GM18519 (cell line): Measurements from ENCODE around the gene MYB.
"Not testable (repeated sequence)": the region's sequence is repeated elsewhere in the genome, so short reads cannot be mapped to it uniquely, and the experiment has no call there.

Source experiments
- ATAC-seq: cut with Tn5 transposase; IDR thresholded peaks from one replicate; pipeline ENCODE4 v1.9.1; 2021; ENCODE audit warnings: mild to moderate bottlenecking, moderate library complexity; ENCODE audit not compliant: unreplicated experiment, low FRiP score

MYB gene

DNA sequence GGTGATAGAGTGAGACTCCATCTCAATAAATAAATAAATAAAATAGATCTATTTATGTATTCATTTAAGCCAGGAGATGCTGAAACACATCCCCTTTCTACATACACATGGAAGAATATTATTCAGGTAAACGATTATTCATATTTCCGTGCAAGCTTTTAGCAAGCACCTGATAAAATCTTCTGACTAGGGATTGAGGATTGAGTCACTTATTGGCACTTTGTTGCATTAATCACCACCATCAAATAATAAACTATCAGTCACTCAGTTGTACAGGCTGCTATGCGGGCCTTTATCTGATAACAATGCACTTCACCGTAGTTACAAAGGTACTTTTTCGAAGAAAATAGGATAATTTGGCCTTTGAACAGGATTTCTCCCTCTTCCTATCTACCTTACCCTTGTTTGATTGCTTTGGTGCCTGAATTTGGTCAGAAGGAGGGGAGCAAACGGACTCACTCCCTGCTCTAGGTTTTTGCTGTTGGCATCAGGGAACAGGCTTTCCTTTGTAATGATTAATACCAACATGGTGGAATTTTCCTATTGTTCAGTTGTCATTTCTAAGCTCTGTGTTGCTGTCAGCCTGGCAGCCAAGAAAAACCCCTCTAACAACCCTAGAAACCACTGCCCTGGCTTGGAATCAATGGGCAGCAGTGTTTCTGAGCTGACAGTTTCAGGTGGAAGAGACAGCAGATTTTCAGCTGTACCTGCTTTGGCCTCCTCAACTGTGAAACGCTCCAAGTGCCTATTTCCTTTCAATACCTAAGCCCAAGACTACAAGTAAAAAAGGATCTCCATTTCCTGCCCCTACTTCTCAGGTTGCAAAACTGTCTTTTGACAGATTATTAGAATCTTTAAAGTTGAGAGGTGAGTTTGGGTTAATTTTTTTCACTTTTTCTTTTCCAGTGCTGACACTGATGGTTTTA, 63.0 kb downstream of the MYB start:
- ATAC-seq, result no peak

GRCh38 chr6:135244805-135245204, 63.7 kb downstream of the MYB start:
- ATAC-seq, result no peak

DNA sequence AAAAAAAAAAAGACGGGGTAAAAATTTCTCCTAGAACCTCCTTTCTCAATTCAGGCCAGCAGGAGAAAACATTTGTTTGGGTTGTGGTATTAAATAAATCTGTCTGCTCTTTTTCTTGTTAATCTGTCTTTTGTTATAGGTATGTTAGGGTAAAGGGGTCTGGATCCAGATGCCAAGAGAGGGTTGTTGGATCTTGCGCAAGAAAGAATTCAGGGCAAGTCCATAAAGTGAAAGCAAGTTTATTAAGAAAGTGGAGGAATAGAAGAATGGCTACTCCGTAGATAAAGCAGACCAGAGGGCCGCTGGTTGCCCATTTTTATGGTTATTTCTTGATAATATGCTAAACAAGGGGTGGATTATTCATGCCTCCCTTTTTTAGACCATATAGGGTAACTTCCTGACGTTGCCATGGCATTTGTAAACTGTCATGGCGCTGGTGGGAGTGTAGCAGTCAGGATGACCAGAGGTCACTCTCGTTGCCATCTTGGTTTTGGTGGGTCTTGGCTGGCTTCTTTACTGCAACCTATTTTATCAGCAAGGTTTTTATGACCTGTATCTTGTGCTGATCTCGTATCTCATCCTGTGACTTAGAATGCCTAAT, 65.4 kb downstream of the MYB start:
- ATAC-seq, result not testable (repeated sequence)

GRCh38 chr6:135250234-135250633, 69.1 kb downstream of the MYB start:
- no peak for ATAC-seq

- ATAC-seq, result no peak
These were observed 69.8 kb downstream of the MYB start for GRCh38 chr6:135250751-135251497.

DNA sequence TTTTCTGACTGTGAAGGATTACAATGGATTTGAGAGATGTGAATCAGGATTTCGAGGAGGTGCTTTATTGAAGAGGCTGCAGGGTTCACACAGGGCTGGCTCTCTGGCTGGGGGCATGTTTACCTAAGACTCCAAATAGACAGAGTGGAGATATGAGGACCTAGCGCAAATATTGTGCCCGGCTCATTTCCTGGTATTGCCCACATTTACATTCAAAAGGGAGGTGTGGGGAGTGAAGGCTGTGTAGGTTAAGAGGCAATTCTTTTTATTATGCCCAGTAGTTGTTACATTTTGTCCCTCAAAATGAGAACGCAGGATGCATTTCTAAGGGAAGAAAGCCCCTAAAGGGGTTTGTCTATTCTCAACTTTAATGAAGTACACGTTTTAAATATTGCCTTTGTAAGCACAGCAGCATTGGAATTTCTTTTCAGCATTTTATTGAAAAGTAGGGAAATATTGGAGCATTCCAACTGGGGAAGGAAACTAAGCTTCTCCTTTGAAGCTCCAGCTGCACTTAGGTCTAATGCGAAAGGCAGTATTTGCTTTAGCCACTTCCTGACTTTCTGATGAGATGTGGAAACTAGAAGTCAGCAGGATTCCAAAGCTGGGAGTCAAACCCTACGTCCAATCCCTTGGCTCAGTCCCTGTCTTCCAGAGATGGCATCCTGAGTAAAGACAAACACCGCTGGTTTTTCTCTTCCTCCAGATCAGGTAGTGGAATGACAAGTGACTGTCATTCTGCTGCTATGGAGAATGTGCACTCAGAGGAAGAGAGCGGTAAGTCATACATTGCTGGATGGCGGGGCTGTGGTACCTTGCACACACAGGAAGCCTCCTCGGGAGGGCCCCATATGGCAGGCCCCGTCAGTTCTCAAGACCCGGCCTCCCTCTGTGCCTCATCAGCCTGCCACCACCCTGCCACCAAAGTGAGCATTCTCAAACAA, 70.7 kb downstream of the MYB start:
- no peak for ATAC-seq

- ATAC-seq, result no peak
These were observed 73.4 kb downstream of the MYB start for GRCh38 chr6:135254471-135254870.

DNA sequence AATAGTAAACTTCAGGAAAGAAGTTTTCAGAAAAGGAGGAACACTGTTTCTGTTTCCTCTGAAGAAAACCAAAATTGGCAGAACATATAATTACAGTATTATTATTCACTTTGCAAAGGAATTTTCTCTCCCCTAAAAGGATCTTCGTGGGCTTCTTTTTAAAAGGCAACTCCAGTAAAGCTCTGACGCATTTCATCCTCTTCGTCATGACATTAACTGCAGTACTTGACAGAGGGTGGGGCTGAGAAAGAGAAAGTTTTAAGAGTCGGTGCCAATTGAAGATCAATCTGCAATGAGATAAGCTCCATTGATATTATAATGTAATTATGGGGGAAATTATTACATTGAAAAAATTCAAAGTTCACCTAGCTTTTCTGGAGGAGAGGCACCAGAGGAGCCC, 75.8 kb downstream of the MYB start:
- ATAC-seq, result no peak

DNA sequence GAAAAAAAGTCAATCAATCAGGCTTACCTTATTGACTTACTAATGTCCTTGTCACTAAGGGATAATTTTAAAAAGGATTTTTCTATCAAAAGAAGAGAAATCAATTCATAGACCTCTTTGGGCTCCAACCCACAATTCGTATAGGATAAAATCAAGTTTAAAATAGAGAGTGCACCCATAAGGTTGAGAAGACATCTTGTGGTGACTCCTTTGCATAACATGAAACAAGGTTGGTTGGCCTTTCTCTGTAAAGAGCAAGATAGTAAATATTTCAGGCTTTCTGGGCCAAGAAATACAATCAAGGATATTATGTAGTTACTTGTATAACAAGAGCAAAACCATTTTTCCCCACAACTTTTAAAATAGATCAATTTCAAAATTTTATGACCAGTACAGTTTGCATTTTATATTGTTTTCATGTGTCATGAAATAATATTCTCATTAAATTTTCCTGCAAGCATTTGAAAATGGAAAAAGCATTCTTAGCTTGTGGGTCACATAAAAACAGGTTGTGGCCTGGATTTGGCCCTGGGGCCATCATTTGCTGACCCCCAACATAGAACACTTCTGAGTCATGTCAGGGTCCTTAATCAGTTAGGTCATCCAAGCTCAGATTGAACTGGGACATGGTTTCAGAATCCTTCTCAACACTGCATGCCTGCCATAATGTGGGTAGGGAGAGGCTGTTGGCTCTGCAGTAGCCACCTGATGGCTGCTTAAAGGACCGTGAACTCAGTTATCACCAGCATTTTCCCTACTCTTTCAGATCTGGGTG, 76.7 kb downstream of the MYB start:
- no peak for ATAC-seq

- ATAC-seq, result no peak
These were observed 77.9 kb downstream of the MYB start for GRCh38 chr6:135258970-135259369.

GRCh38 chr6:135260612-135261011, 79.5 kb downstream of the MYB start:
- ATAC-seq, result no peak

- ATAC-seq, result no peak
These were observed 81.0 kb downstream of the MYB start for GRCh38 chr6:135261872-135262725.

DNA sequence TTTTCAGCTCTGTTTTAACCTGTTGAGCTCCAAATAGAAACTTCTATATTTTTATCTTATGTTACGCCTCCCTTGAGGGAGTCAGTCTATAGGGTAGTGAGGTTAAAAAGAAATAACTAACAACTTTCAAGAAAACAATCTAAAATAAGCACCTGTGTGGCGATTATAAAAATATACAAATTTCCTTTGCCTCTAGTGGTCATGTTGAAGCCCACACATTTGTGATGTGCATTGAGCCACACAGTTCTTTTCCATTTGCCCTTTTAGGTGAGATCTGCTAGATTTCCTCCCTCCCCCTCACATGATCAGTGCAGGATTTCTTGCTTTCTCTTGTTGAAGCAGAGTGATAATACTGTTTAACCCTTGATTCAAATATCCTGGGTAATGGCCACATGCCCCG, 84.2 kb downstream of the MYB start:
- peak; percentile 44 for ATAC-seq

- no peak for ATAC-seq
These were observed 85.6 kb downstream of the MYB start for GRCh38 chr6:135266675-135267074.

- ATAC-seq, result no peak
These were observed 86.0 kb downstream of the MYB start for GRCh38 chr6:135267085-135267484.

DNA sequence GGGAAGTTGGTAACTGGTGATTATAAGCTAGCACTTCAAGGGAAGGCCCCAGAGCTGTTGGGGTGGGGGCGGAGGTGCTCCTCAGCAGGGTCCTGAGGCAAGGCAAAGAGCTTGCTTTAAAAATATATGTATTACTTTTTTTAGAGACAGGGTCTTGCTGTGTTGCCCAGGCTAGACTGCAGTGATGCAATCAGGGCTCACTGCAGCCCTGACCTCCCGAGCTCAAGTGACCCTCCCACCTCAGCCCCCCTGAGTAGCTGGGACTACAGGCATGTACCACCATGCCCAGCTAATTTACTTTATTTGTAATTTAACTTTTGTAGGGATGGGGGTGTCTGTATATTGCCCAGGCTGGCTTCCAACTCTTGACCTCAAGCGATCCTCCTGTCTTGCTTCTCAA, 87.2 kb downstream of the MYB start:
- no peak for ATAC-seq

- ATAC-seq, result no peak
These were observed 87.6 kb downstream of the MYB start for GRCh38 chr6:135268740-135269139.
